CD4-positive, alpha-beta T cell treated with Interleukin-2 at 100 ng/mL for 4 hours (primary cell): ENCODE results near the gene USP36.
"Not testable (repeated sequence)": the region's sequence is repeated elsewhere in the genome, so short reads cannot be mapped to it uniquely, and the experiment has no call there.

ENCODE experiments used
- DNase-seq: peaks from one replicate; pipeline ENCODE4 v3.0.0-alpha.2; 2020; ENCODE audit warnings: low spot score

USP36 gene

DNA sequence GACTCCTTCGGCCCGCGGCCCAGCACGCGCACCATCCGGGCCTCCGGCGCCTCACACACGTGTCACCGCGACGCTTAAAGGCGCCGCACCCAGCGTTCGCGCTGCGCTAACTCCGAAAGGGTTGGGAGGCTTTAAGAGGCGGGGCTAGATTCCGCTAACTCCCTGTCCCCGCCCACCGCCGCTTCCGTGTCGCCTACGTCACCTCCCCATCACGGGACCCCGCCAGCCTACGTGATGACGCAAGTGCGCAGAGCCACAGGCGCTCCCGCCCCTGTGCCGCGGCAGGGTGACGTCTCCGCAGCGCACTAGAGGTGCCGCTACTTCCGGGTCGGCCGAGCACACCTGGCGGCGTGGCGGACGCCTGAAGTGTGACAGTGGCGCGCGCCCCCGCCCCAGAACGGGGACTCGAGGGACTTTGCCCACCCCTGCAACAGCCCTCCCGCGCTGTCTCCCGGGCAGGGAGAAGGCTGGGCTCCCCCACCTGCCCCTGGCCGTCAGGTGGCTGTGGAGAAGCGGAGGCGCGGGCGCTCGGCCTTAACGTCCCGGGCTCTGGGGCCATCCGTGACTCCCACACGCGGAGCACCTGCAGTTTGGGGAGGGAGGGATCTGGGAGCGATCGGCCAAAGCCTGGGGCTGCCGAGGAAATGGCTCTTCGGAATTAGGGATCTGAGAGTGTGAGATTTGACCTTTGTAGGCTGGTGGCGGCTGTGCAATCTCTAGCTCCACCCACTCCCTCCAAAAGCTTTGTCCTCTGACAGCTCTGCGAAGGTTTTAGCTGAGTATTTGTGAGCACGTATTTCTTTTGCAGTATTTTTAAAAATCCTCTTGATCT, at the start of gene USP36:
TSS of gene USP36 (minus strand) at position 35 of the 832 bp plus-strand sequence. CDS start 4,451 bp downstream, outside the sequence.
- DNase-seq: peak; percentile 99

DNA sequence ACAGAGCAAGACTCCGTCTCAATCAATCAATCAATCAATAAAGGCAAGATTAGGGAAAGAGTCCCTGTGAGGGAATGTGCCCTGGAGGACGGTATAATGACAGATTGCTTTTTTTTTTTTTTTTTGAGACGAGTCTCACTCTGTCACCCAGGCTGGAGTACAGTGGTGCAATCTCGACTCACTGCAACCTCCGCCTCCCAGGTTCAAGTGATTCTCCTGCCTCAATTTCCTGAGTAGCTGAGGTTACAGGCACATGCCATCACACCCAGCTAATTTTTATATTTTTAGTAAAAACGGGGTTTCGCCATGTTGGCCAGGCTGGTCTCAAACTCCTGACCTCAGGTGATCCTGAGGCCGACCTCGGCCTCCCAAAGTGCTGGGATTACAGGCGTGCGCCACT, 49.5 kb upstream of the USP36 start:
- DNase-seq: not testable (repeated sequence)

DNA sequence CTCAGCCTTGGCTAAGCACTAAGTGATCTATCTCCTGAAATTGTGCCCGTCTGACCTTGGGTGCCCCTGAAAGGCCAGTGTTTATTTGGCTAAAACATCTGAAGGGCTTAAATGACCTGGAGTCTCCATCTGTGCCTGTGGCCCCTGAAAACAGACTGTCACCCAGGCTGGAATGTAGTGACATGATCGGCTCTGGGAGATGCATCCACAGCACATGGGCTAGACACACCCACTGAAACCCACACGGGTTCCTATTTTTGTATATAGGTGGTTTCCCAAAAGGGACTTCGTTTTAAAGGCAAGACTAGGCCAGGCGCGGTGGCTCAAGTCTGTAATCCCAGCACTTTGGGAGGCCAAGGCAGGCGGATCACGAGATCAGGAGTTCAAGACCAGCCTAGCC, 48.9 kb upstream of the USP36 start:
- DNase-seq: no peak

DNA sequence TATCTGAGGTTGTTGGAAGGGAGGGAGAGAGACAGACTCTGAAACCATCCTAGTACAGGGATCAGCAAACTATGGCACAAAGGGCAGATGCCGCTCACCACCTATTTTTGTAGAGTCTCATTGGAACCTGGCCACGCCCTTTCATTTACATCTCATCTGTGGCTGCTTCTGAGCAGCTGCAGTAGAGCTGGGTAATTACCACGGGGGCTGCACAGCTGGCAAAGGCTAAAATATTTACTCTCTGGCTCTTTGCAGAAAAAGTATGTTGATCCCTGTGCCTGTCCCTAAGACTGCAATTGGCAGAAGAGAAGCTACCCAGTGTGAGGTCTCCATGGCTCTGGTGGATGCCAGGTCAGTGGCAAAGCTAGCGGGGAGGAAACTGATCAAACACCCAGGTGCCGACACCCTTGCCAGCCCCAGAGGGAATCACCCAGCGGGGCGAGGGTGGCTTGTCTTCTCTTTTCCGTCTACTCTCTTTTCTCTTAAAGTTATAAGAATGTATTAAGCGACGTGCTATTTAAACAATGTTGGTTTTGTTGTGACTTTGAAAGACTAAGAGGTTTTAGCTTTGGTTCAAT, 48.4 kb upstream of the USP36 start:
- no peak for DNase-seq

DNA sequence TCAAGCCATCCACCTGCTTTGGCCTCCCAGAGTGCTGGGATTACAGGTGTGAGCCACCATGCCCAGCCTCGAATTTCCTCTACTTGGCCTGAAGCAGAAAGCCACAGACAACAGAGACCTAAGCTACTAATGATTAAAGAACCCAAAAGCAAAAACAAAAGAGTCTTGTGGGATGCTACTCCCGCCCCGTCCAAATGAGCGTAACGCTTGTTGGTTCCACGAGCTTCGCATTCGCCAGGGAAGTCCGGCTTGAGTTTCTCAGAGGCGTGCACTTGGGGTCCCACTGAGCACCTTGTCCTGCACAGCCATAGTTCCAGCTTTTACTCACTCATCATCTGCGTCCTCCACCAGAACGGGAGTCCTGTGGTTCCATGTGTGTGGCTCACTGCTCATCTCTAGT, 46.3 kb upstream of the USP36 start:
- no peak for DNase-seq

DNA sequence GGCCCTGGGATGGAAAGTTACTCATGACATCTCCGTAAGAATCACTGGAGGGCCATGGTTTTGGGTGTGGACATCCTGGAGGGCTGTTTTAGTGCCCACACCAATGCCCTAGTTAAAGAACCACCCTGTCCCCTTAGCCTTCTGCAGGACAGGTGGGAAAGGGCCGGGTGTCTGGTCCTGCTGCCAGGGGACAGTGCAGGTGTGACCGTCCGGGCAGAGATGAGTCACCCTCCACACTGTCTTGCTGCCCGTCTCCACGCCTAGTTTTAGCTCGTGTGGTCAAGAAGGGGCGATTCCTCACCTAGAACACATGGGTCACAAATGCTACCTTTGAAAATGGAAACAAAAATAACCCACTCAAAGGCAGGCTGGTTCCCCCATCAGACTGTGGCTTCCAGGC, 45.3 kb upstream of the USP36 start:
- DNase-seq: no peak

DNA sequence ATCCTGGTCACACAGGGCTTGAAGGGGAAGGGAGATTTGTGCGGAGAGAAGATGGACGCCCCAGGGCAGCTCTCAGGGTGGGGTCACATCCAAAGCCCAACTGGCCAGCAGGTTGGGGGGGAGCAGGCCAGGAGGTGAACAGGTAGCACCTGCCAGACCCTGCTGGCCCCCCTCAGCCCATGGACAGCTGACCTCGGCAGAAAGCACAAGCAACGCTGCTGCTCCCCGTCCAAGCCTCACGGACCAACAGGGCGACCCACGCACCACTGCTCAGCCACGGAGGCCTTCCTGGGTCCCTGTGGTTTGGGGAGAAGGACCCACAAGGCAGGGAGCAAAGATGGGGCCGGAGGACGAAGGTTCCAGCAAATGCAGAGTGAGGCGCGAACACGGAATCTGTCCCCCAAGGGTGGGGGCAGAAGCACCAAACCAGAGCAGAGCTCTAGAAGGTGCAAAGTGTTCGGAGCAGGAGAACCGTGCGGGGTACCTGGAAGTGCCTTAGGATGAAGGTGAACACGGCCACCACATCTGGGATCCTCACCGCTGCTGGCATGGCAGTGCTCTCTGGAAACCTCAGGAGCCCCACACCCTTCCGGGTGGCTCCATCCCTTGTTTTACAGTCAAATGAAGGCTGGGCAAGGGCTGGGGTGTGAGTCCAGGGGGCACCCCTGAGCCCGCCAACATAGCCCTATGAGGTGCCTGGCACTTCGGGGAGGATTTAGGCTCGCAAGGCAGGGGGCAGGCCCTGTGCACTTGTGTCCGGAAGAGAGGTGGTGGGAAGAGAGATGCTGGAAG, 44.5 kb upstream of the USP36 start:
- no peak for DNase-seq

DNA sequence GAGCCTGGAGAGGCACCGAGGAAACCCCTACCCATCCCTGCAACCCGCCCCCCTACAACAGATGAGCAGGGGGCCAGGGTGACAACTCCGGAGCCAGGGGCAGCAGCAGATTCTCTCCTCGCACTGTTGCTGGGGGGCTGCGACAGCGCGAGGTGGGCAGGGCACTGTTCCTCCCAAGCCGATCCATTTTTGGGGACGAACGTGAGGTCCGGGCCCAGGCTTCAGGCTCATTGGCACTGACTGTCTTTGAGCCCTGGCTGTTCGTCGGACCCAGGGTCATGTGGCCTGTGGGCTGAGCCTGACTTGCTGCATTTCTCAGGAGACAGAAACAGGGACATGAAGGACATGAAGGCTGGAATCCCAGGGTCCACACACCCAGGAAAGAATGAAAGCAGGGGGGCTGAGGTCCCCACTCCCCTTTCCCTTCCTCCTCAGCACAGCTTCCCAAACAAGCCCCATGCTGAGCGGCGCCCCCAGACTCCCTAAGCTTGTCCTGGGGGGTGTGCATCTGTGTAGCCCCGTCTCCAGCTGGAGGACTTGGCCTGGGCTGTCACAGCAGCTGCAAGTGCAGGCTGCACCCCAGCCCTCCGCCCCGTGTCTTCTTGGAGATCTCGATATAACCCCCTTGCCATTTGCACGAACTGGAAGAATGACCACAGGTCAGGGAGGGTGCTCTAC, 43.7 kb upstream of the USP36 start:
- DNase-seq: no peak

DNA sequence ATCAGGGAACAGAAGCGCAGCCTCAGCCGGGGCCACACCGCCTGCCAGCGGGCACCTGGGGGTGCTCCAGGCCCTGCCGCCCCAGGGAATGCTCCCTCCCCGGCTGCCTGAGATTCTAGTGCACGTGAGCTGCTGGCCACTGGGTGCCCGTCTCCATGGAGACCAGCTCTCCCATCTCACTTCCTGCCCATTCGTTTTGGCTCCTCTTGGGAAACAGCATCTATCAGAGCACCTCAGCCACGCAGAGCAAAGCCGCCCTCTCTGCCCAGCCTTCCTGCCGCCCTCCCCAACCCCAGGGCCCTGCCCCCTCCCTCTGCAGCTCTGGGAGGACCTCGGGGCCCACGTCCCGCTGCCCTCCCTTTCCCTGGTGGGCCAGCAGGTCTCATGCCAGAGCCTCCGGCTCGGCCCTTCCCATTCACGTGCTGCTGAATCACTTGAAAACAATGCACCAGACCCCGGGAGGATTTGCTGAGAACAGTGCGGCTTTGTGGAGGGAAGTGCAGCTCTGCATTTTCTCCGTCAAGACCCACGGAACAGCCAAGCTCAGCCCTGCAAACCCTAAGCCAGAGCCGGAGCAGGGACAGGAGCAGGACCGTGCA, 43.0 kb upstream of the USP36 start:
- no peak for DNase-seq

DNA sequence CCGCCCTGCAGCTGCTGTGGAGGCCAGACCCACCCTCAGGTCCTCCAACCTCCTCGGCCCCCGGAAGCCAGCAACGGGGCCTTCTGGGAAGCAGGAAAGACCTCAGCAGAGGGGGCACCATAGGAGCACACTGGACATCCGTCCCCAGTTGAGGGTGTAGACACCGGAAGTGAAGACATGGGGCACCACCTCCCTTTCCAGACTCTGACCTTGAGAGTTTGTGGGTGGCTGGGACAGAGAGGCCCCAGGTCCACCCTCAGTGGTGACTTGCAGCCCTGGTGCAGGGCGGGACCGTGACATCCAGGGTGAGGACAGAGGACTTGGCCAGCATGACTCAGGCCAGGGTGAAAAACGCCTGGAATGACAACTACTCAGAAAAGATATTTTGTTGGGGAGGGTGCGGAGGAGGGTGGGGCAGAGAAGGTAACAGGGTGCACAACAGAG, 42.5 kb upstream of the USP36 start:
- DNase-seq: no peak

DNA sequence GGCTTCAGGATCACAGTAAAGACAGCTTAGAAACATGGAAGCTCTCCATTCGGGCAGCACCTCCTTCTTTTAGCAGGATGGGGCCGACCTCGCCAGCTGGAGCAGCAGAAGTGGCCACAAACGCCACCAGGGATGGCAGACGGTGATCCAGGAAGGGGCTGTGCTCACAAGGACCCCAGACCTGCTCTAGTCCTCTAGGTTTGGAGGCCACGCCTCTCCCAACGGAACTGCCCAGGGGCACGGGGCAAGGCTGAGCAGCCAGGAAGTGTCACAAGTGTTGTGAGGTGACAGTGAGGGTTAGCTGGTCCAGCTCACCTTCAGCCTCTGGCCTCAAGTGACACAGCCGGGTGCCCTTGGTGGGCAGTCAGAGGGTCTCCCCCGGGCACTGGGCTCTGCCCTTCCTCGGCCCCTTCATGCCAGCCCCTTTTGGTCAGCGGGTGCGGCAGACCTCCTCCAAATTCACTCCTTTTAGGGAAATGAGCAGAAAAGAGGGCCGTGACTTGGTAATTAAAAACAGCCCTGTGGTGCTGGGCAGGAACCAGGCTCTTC, 42.0 kb upstream of the USP36 start:
- DNase-seq: no peak

DNA sequence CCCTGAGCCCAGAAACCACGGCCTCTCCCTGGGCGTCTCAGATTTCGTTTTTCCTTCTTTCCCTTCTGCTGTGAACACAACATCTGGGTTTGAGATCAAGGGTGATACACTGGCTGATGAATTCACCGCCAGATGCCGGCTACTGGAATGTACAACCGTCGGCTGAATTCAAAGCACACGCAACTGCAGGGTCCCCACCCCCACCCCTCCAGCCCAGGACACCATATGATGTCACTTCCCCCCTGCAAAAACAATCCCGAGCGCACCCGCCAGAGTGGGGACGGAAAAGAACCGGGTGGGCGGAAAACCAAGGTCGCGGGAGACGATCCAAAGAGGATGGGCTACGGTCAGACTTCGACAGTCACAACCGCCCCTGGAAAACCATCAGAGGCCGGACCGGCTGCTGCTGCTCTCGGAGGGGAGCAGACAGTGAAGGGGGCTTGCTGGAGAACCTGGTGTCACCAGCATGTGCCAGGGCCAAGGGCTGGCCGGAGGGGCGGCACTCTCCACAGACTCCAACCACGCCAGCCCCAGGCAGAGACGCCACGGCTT, 39.1 kb upstream of the USP36 start:
- DNase-seq: no peak

DNA sequence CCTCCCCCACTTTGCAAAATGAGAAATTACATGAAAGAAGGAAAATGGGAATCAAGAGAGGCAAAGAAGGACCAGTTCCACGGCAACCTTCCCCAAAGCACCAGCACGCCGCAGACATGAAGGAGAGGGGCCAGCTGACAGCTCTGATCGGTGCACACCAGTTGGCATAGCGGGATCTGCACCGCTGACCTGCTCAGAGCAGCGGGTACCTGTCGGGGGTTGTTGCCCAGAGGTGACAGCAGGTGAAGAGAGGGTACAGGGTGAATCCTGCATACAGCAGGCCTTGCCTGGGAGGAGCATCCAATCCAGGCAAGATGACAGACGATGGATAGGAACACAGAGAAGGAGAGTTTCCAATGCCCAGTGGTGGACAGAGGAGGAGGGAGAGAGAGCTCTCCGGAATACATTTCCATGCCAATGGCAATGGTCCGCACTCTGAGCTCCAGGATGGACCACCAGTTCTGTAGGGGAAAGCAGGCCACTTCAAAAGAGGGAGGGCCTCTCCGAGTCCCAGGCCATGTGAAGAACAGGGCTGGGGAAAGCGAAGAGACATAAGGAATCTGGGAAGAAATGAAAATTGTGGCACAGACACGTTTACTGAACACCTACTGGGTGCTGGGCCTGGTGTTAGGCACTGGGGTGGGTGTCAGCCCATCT, 38.4 kb upstream of the USP36 start:
- no peak for DNase-seq

DNA sequence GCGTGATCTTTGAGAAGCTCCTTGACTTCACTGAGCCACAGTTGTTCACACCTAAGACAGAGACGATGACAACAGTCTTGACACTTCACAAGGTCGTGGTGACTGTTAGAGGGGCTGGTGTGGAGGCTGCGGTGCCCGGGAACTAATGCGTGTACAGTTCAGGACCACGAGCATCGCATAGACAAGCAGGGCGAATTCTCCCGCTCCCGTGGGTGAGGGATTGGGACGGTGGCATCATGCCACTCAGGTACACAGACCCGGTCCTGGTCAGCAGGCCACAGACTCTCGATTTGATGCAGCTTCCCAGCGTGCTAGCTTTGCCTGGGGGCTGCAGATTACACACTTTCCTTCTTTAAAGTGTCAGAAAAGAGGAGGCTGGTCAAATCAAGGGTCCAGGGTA, 37.6 kb upstream of the USP36 start:
- DNase-seq: no peak

DNA sequence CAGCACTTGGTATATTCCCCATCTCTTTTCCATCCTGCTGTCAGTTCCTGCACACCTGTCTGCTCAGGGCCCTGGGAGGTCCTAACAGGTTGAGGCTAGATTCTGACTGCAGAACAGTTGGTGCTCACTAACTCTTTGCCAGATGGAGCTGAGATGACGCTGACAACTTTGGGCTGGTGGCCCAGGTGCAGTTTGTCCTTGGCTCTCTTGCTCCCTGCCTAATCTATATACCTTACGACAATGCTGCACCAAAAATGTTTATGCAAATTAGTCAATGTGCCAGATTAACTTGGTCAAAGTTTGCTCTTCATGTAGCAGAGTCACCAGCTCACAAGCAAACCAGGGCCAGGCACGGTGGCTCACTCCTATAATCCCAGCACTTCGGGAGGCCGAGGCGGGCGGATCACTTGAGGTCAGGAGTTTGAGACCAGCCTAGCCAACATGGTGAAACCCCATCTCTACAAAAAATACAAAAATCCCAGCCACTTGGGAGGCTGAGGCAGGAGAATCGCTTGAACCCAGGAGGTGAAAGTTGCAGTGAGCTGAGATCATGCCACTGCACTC, 36.4 kb upstream of the USP36 start:
- DNase-seq: not testable (repeated sequence)

DNA sequence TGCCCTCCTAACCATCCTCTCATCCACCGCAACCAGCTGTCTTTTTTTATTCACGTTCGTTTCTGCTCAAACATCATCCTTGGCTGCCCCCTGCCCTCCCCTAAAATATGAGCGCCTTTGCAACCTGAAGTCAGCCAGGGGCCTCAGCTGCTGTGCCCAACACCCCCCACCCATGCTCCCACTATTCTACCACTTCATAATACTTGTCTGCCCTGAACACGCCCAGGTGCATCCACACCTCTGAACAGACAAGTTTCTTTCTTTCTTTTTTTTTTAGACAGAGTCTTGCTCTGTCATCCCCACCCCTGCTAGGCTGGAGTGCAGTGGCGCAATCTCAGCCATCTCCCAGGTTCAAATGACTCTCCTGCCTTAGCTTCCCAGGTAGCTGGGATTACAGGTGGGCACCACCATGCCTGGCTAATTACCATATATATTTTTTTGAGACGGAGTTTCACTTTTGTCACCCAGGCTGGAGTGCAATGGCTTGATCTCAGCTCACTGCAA, 35.5 kb upstream of the USP36 start:
- no peak for DNase-seq

DNA sequence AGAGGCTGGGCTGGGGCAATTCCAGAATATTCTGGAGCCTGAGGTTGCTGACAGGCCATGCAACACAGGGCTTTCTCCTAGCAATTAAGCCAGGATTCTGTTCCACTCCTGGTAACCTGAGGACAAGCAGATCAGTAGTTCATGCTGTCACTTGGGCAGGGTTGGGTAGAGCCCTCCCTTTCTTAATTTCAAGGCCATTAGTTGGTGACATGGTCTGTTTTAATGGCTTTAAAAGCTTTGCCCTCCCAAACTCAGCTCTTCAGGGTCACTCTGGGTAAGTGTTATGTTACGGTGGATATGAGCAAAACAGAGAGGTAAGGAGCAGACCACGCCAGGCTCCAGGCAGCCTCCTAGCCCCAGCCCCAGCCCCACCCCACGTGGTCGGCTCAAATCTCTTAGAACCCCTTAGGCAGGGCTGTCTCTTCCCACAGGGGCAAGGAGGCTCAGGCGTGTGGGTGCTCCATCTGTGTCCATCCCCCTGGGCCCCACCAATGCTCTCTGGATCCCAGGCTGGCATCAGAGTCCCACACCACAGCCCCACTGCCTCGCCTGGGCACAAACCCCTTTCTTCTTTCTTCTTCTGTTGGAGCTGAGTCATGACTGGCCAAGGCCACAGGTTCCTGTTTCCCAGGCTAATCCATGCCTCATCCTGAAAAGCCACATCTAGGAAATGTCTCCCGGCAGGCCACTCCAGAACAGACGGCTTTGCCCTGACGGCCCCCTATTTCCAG, 34.9 kb upstream of the USP36 start:
- DNase-seq: no peak

DNA sequence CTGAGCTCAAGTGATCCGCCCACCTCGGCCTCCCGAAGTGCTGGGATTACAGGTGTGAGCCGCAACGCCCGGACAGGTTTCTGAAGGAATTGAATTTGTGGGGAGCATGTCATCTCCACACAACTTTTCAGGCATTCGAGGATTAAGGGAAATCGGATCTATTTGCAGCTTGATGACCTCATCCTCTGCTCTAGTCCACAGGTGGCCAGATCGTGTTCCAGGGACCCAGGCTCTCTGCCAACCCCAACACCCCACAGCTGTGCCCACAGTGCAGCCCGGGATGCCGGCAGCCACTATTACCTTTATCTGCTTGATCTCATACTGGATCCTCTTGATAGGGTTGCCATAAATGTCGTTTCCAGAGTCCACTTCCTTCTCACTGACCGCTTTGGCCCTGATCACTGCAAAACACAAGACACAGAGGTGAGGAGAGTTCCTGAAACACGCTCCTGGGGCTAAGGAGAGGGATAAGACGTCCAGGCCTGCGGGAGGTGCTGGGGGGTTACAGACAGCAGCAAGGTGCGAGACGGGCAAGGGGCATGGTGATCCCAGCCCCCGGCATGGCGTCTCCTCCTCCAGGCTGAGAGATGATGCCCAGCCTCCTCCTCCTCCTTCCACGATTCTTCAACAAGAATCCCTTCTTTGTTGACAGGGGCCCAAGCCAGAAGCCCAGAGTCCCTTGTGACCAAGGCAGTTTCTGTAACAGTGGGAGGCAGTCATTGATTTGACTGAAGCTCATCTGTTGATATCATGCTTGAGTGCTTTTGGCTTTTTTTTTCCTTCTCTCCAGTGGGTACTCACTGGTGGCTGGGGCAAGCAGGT, 33.1 kb upstream of the USP36 start:
- no peak for DNase-seq

DNA sequence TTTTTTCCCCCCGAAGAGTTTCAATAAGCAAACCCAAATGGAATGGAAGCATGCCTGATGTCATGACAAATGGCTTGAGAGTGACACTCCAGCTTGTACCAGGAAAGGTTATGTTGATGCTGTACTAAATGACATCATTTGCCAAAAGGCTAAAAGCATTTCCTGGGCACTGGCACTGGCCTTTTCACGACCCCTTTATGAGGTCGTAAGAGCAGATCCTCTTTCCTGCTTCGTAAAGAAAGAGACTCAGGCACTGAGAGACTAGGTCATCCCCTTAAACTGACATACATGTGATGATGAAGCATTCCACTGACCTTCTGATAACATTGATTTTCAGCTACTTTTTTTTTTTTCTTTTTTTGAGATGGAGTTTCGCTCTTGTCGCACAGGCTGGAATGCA, 31.9 kb upstream of the USP36 start:
- no peak for DNase-seq
